Ovary (tissue), 9 donors: ENCODE data around the gene GPR141. TPM values are rescaled to one million over a fixed set of nuclear protein-coding genes. Genes with fewer than 3 reads are reported as not detected.

Experiments
- DNase-seq, 5 donors: peaks; one replicate each; pipeline ENCODE4 v3.0.0-alpha.2; 2019 to 2020
- H3K27ac ChIP-seq, 2 donors: fragments of 200-600 bp; one replicate each; pipeline versions ENCODE4 v1.5.1 to v1.8.0; 2019 to 2022
- H3K27me3 ChIP-seq: fragments of 200-600 bp; one replicate; pipeline ENCODE4 v1.8.0; 2022
- H3K36me3 ChIP-seq: fragments of 200-600 bp; sonication (generic); one replicate; pipeline ENCODE4 v1.5.1; 2019
- H3K4me1 ChIP-seq: one replicate; pipeline ENCODE4 v1.8.1; 2013; ENCODE audit warnings: mild to moderate bottlenecking, moderate library complexity; ENCODE audit not compliant: insufficient read depth
- H3K4me3 ChIP-seq: fragments of 200-600 bp; sonication (generic); one replicate; pipeline ENCODE4 v1.5.1; 2017
- H3K9me3 ChIP-seq, 2 donors: fragments of 200-600 bp in 1 of 2; sonication (generic) in 1 of 2; one replicate each; pipeline versions ENCODE4 v1.5.1 to v1.8.1; 2013 to 2019; ENCODE audit warnings: mild to moderate bottlenecking in 1 of 2, moderate library complexity in 1 of 2
- CTCF ChIP-seq, 3 donors: fragments of 450-650 bp in 2 of 3; fragments of 200-600 bp in 1 of 3; IDR thresholded peaks; one replicate each; pipeline versions ENCODE4 v1.5.1 to v1.8.0; 2016 to 2022; ENCODE audit warnings: antibody characterized with exemption in 3 of 3, mild to moderate bottlenecking in 1 of 3
- EP300 ChIP-seq: sonication (generic); formaldehyde crosslinking; IDR thresholded peaks from one replicate; pipeline ENCODE4 v1.6.1; 2017; ENCODE audit warnings: antibody characterized with exemption
- POLR2A ChIP-seq: fragments of 450-650 bp; IDR thresholded peaks from one replicate; pipeline ENCODE4 v1.6.1; 2017; ENCODE audit warnings: antibody characterized with exemption, mild to moderate bottlenecking, moderate library complexity
- WGBS, 3 donors: extraction: QIAGEN DNeasy Blood & Tissue Kit in 1 of 3; methylation state at CpG; one replicate each; pipeline versions ENCODE4 v1.1.5 to v1.1.7; 2013 to 2017; 5-methylcytosine and 5-hydroxymethylcytosine counted together
- intact Hi-C, 4 donors: fragments of 100-400 bp; cut with DNase I; formaldehyde crosslinking; loops; one replicate each; pipeline versions ENCODE4 v1.11.0 to v1.15.1; 2022 to 2023
- polyA plus RNA-seq, 2 donors: library from polyadenylated mRNA; stranded (reverse); fragments of 200-250 nt in 1 of 2; fragments of 350-450 nt in 1 of 2; fragmentation: Illumina TruSeq in 1 of 2; extraction: RNeasy Lipid Tissue Mini Kit (QIAGEN cat#74804) in 1 of 2; gene quantifications; one replicate each; pipeline ENCODE4 v1.2.3, GENCODE V29; 2013 to 2014
- total RNA-seq, 7 donors: library from RNA; depleted of rRNA in 2 of 7; stranded (reverse); fragments of >200 nt in 2 of 7; fragmentation: NEBNext Ultra II Directional in 3 of 7; extraction: Animal tissue kit (Norgen Biotek cat#: 25700) in 3 of 7; gene quantifications; one replicate each; pipeline versions ENCODE4 v1.1.0 to v1.2.4, GENCODE V29; 2016 to 2023
- donor health status: DM: no; HTN: no; CAD: no; lungs with moderate emphysema.
- donor health status: DM: no; HTN: no; CAD: no.
- donor health status: Bipolar disorder and iron deficiency.
- donor health status: DM: yes; HTN: yes; CAD: no.
- donor health status: DM: no; HTN: no; CAD: no.
- donor health status: DM: yes; HTN: yes; CAD: no.

GPR141 gene
- total and polyA plus RNA-seq, 9 donors = 0.08 to 1.2 (median 0.63) TPM; not detected in 5

- intact Hi-C loops = no loop called here
- TF ChIP-seq EP300 (no peak), POLR2A (no peak)
- H3K27ac ChIP-seq = no peak overlapping the region
Observed at GRCh38 chr7:37730501-37730900, 46.9 kb downstream of the GPR141 start.

GRCh38 chr7:37732253-37732652 lies 48.7 kb downstream of the GPR141 start:
- Histone ChIP-seq H3K9me3 (no peaks in the 10 kb centered on the region), H3K27me3 (no peaks in the 10 kb centered on the region), H3K36me3 (no peaks in the 10 kb centered on the region), H3K27ac (no peak overlapping the region), H3K4me3 (no peak overlapping the region), H3K4me1 (no peaks in the 10 kb centered on the region)
- WGBS, 3 donors = 28 to 42% (median 30%) methylated on average over 3 of the region's 3 CpGs
- peak in 1 of 5 donors; percentile 22 for DNase-seq
- intact Hi-C loops = no loop called here
- no peak for TF ChIP-seq POLR2A
- no peak for TF ChIP-seq EP300
- no peak for TF ChIP-seq CTCF (IDR thresholded peaks at IDR 0.05)

More at GRCh38 chr7:37730501-37730900, 46.9 kb downstream of the GPR141 start:
- H3K4me1 ChIP-seq = no peaks in the 10 kb centered on the region
- DNase-seq = no peak
- H3K9me3 ChIP-seq = no peaks in the 10 kb centered on the region
- H3K27me3 ChIP-seq = no peaks in the 10 kb centered on the region
- 40 to 55% (median 51%) methylated on average over 4 of the region's 4 CpGs for WGBS, 3 donors
- H3K36me3 ChIP-seq = no peaks in the 10 kb centered on the region
- H3K4me3 ChIP-seq = no peak overlapping the region

GRCh38 chr7:37732888-37733287 lies 49.3 kb downstream of the GPR141 start:
- TF ChIP-seq POLR2A = no peak
- no peak for TF ChIP-seq CTCF (IDR thresholded peaks at IDR 0.05)
- no peak for TF ChIP-seq EP300
- no peak for DNase-seq
- 90 to 93% (median 91%) methylated on average over 2 of the region's 2 CpGs for WGBS, 3 donors

GRCh38 chr7:37735196-37735595 lies 51.6 kb downstream of the GPR141 start:
- Histone ChIP-seq H3K27me3 (no peaks in the 10 kb centered on the region), H3K4me1 (no peaks in the 10 kb centered on the region), H3K4me3 (no peak overlapping the region), H3K27ac (no peak overlapping the region), H3K36me3 (no peaks in the 10 kb centered on the region), H3K9me3 (no peaks in the 10 kb centered on the region)
- intact Hi-C loops = no loop called here
- TF ChIP-seq POLR2A (no peak), CTCF (IDR thresholded peaks at IDR 0.05) (no peak), EP300 (no peak)
- no peak for DNase-seq

More at GRCh38 chr7:37732888-37733287, 49.3 kb downstream of the GPR141 start:
- no peaks in the 10 kb centered on the region for H3K27me3 ChIP-seq
- intact Hi-C loops = no loop called here
- H3K9me3 ChIP-seq = no peaks in the 10 kb centered on the region
- no peak overlapping the region for H3K27ac ChIP-seq
- H3K4me3 ChIP-seq = no peak overlapping the region
- H3K36me3 ChIP-seq = no peaks in the 10 kb centered on the region
- no peaks in the 10 kb centered on the region for H3K4me1 ChIP-seq

- no peak for DNase-seq
- H3K36me3 ChIP-seq = no peaks in the 10 kb centered on the region
- H3K9me3 ChIP-seq = no peaks in the 10 kb centered on the region
- no peaks in the 10 kb centered on the region for H3K27me3 ChIP-seq
- no peak for TF ChIP-seq CTCF (IDR thresholded peaks at IDR 0.05)
- no peak for TF ChIP-seq POLR2A
- TF ChIP-seq EP300 = no peak
- H3K27ac ChIP-seq = no peak overlapping the region
- 8 to 13% (median 9%) methylated on average over 1 of the region's 1 CpG for WGBS, 3 donors
- intact Hi-C loops = no loop called here
- H3K4me3 ChIP-seq = no peak overlapping the region
- no peaks in the 10 kb centered on the region for H3K4me1 ChIP-seq
Observed at GRCh38 chr7:37738321-37738720, 54.8 kb downstream of the GPR141 start.
